Measurements from ENCODE around the gene PGAP6.
A peak's percentile ranks its signal among the peaks of the same experiment; 100 is the strongest.

DNA sequence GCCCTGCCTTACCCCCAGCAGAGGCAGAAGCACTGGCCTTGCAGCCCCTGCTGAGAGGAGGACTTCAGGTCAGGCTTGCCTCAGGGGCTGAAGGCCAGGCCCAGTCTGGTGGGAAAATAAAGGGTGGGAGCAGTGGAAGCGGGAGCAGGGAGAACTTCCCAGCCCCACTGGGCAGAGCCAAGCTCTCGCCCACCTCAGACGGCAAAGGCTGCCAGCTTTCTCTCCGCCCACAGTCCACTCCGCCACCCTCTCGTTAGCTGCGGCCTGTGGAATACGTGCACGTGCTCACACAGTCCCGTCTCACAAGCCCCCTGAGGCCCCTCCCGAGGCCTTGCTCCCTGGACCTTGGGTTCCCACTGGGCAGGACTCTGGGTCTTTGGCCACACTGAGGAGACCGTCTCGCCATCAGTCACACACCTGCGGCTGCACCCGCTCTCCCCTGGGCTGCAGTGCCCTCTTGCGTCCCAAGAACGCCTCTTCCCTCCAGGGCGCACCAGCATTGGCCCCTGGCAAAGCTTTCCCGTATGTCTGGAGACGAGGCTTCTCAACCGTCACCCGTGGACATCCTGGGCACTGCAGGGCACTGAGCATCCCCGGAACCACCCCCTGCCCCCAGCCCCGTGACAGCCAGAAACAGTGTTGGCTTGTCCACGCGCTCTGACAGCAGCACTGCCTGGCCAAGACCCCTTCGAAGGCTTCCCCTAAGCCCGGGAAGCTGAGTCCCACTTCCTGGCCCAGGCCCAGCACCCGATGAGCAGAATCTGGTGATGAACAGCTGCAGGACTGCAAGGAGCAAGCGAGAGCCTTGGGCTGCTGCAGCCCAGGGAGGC, 19.7 kb downstream of the PGAP6 start:
- TF ChIP-seq CTCF (IDR thresholded peaks at IDR 0.05; ENCODE audit: borderline replicate concordance, extremely low read depth, low read length, poor library complexity, severe bottlenecking), result peak; percentile 87
- TF ChIP-seq EZH2 (IDR thresholded peaks at IDR 0.05; ENCODE audit: borderline replicate concordance, low read depth, low read length, severe bottlenecking), result no peak

All from DND-41 (cell line).